T-helper 2 cell treated with Interferon-gamma antibody and Interleukin-4, amounts not matched to agents 100 ng/mL and 5 ng/mL, for 36 hours (primary cell): ENCODE data around the gene BRF1. TPM values are rescaled to one million over a fixed set of nuclear protein-coding genes. Genes with fewer than 3 reads are reported as not detected.

ENCODE experiments used
- intact Hi-C: fragments of 100-400 bp; cut with micrococcal nuclease; formaldehyde crosslinking; loops from one replicate; pipeline ENCODE4 v1.15.1; 2023
- total RNA-seq: library from RNA; stranded (reverse); gene quantifications from 2 replicates; pipeline ENCODE4 v1.2.3, GENCODE V29; 2022

BRF1 gene
- total RNA-seq, 1 donor from 2014 or later: 40.6 TPM

GRCh38 chr14:105212541-105213300 lies 88.1 kb downstream of the BRF1 start:
- intact Hi-C loops: no loop called here

GRCh38 chr14:105211758-105212089 lies 89.1 kb downstream of the BRF1 start:
- intact Hi-C loops: no loop called here

- intact Hi-C loops: no loop called here
These were observed 89.6 kb downstream of the BRF1 start for GRCh38 chr14:105211086-105211757.

- intact Hi-C loops: no loop called here
These were observed 90.4 kb downstream of the BRF1 start for GRCh38 chr14:105210266-105211025.

GRCh38 chr14:105209646-105210045 lies 91.2 kb downstream of the BRF1 start:
- intact Hi-C loops: no loop called here

GRCh38 chr14:105209091-105209490 lies 91.7 kb downstream of the BRF1 start:
- intact Hi-C loops: no loop called here

GRCh38 chr14:105208738-105209075 lies 92.1 kb downstream of the BRF1 start:
- intact Hi-C loops: no loop called here

GRCh38 chr14:105207996-105208737 lies 92.6 kb downstream of the BRF1 start:
- intact Hi-C loops: no loop called here

GRCh38 chr14:105207460-105207901 lies 93.3 kb downstream of the BRF1 start:
- intact Hi-C loops: no loop called here

GRCh38 chr14:105206873-105207272 lies 93.9 kb downstream of the BRF1 start:
- intact Hi-C loops: no loop called here

- intact Hi-C loops: no loop called here
These were observed 95.1 kb downstream of the BRF1 start for GRCh38 chr14:105205673-105206208.

- intact Hi-C loops: no loop called here
These were observed 95.7 kb downstream of the BRF1 start for GRCh38 chr14:105204931-105205672.

- intact Hi-C loops: no loop called here
These were observed 96.4 kb downstream of the BRF1 start for GRCh38 chr14:105204206-105204930.

- intact Hi-C loops: loop anchor here (1.0 kb wide), 1 partner anchor 149 kb away; no protein-coding TSS in a partner anchor
These were observed 97.1 kb downstream of the BRF1 start for GRCh38 chr14:105203701-105204100.

- intact Hi-C loops: loop anchor here (1.0 kb wide), 1 partner anchor 149 kb away; no protein-coding TSS in a partner anchor
These were observed 97.7 kb downstream of the BRF1 start for GRCh38 chr14:105203057-105203531.

GRCh38 chr14:105201925-105202513 lies 98.8 kb downstream of the BRF1 start:
- intact Hi-C loops: no loop called here

GRCh38 chr14:105201156-105201924 lies 99.5 kb downstream of the BRF1 start:
- intact Hi-C loops: no loop called here

GRCh38 chr14:105200641-105201040 lies 100.2 kb downstream of the BRF1 start:
- intact Hi-C loops: no loop called here
